ENCODE data around the gene SLC25A17. TPM values are rescaled to one million over a fixed set of nuclear protein-coding genes. Genes with fewer than 3 reads are reported as not detected.
"Not testable (repeated sequence)": the region's sequence is repeated elsewhere in the genome, so short reads cannot be mapped to it uniquely, and the experiment has no call there.

The SLC25A17 gene
- total RNA-seq, 1 donor from 2014 or later: 4.8 TPM

GRCh38 chr22:40782521-40782920, 36.6 kb downstream of the SLC25A17 start:
- DNase-seq: no peak
- H3K4me3 ChIP-seq: no peak overlapping the region
- no peak for TF ChIP-seq CTCF (IDR thresholded peaks at IDR 0.05; ENCODE audit: borderline replicate concordance)
- H3K4me1 ChIP-seq: no peaks in the 10 kb centered on the region
- intact Hi-C loops (cut with micrococcal nuclease): no loop called here
- H3K36me3 ChIP-seq: peaks cover 38% of the 10 kb centered on the region
- H3K27ac ChIP-seq (replicated peaks): no peak overlapping the region
- H3K9me3 ChIP-seq (replicated peaks): no peaks in the 10 kb centered on the region
- no peaks in the 10 kb centered on the region for H3K27me3 ChIP-seq (ENCODE audit: low read depth)

- H3K27me3 ChIP-seq (ENCODE audit: low read depth); H3K4me3 ChIP-seq; H3K9me3 ChIP-seq (replicated peaks); DNase-seq; H3K27ac ChIP-seq (replicated peaks); intact Hi-C loops (cut with micrococcal nuclease); H3K4me1 ChIP-seq: not testable (repeated sequence)
- H3K36me3 ChIP-seq: peaks cover 39% of the 10 kb centered on the region
These were observed 37.4 kb downstream of the SLC25A17 start for GRCh38 chr22:40781749-40782148.

- intact Hi-C loops (cut with micrococcal nuclease): no loop called here
These were observed 49.4 kb downstream of the SLC25A17 start for GRCh38 chr22:40769761-40770160.

GRCh38 chr22:40768206-40768605, 50.9 kb downstream of the SLC25A17 start:
- no peak overlapping the region for H3K4me3 ChIP-seq
- H3K27ac ChIP-seq (replicated peaks): no peak overlapping the region
- intact Hi-C loops (cut with micrococcal nuclease): no loop called here
- no peak for TF ChIP-seq CTCF (IDR thresholded peaks at IDR 0.05; ENCODE audit: borderline replicate concordance)
- no peaks in the 10 kb centered on the region for H3K4me1 ChIP-seq
- no peak for DNase-seq
- no peaks in the 10 kb centered on the region for H3K9me3 ChIP-seq (replicated peaks)
- no peaks in the 10 kb centered on the region for H3K27me3 ChIP-seq (ENCODE audit: low read depth)
- H3K36me3 ChIP-seq: peaks cover 39% of the 10 kb centered on the region

More at GRCh38 chr22:40769761-40770160, 49.4 kb downstream of the SLC25A17 start:
- DNase-seq: no peak
- Histone ChIP-seq H3K9me3 (replicated peaks) (no peaks in the 10 kb centered on the region), H3K4me1 (no peaks in the 10 kb centered on the region), H3K27ac (replicated peaks) (no peak overlapping the region), H3K27me3 (ENCODE audit: low read depth) (no peaks in the 10 kb centered on the region), H3K4me3 (no peak overlapping the region), H3K36me3 (peaks cover 55% of the 10 kb centered on the region)
- TF ChIP-seq CTCF (IDR thresholded peaks at IDR 0.05; ENCODE audit: borderline replicate concordance): no peak

GRCh38 chr22:40766956-40767355, 52.2 kb downstream of the SLC25A17 start:
- intact Hi-C loops (cut with micrococcal nuclease): no loop called here
- no peak overlapping the region for H3K4me3 ChIP-seq
- H3K27ac ChIP-seq (replicated peaks): no peak overlapping the region
- TF ChIP-seq CTCF (IDR thresholded peaks at IDR 0.05; ENCODE audit: borderline replicate concordance): no peak
- DNase-seq: no peak
- H3K36me3 ChIP-seq: peaks cover 27% of the 10 kb centered on the region
- H3K27me3 ChIP-seq (ENCODE audit: low read depth): no peaks in the 10 kb centered on the region
- H3K9me3 ChIP-seq (replicated peaks): no peaks in the 10 kb centered on the region
- no peaks in the 10 kb centered on the region for H3K4me1 ChIP-seq

GRCh38 chr22:40764763-40765441, 54.2 kb downstream of the SLC25A17 start:
- H3K36me3 ChIP-seq: peaks cover 6% of the 10 kb centered on the region
- H3K27me3 ChIP-seq (ENCODE audit: low read depth): no peaks in the 10 kb centered on the region
- no peaks in the 10 kb centered on the region for H3K4me1 ChIP-seq
- H3K4me3 ChIP-seq: no peak overlapping the region
- intact Hi-C loops (cut with micrococcal nuclease): no loop called here
- no peak for TF ChIP-seq CTCF (IDR thresholded peaks at IDR 0.05; ENCODE audit: borderline replicate concordance)
- DNase-seq: no peak
- H3K9me3 ChIP-seq (replicated peaks): no peaks in the 10 kb centered on the region
- no peak overlapping the region for H3K27ac ChIP-seq (replicated peaks)
